Mucosa of rectum (tissue), 2 donors: ENCODE results near the gene VAMP5.

ENCODE experiments used
- H3K27ac ChIP-seq, 2 donors: one replicate each; pipeline ENCODE4 v1.7.0; 2013; ENCODE audit warnings: inconsistent platforms in 2 of 2, low read depth in 2 of 2, low read length in 2 of 2
- H3K27me3 ChIP-seq, 2 donors: one replicate each; pipeline ENCODE4 v1.7.0; 2013; ENCODE audit warnings: low read length in 2 of 2; ENCODE audit not compliant: control insufficient read depth in 2 of 2, insufficient read depth in 2 of 2
- H3K36me3 ChIP-seq, 2 donors: one replicate each; pipeline ENCODE4 v1.7.0; 2013; ENCODE audit warnings: low read length in 2 of 2; ENCODE audit not compliant: control insufficient read depth in 2 of 2, insufficient read depth in 2 of 2
- H3K4me1 ChIP-seq, 2 donors: one replicate each; pipeline ENCODE4 v1.7.0; 2013; ENCODE audit warnings: low read length in 2 of 2, mild to moderate bottlenecking in 1 of 2; ENCODE audit not compliant: control insufficient read depth in 2 of 2, insufficient read depth in 2 of 2
- H3K4me3 ChIP-seq, 2 donors: one replicate each; pipeline ENCODE4 v1.7.0; 2013; ENCODE audit warnings: low read length in 2 of 2
- H3K9ac ChIP-seq, 2 donors: one replicate each; pipeline ENCODE4 v1.7.0; 2013; ENCODE audit warnings: low read length in 2 of 2, low read depth in 1 of 2, mild to moderate bottlenecking in 1 of 2
- H3K9me3 ChIP-seq, 2 donors: one replicate each; pipeline ENCODE4 v1.7.0; 2013; ENCODE audit warnings: low read length in 2 of 2; ENCODE audit not compliant: control insufficient read depth in 2 of 2
- donor health status: healthy.
- donor health status: Normal muscosa, but diverticular disease.

Gene VAMP5

GRCh38 chr2:85623991-85624390 lies 39.8 kb downstream of the VAMP5 start:
- peaks cover 39 to 65% of the 10 kb centered on the region in 2 donors for H3K36me3 ChIP-seq
- H3K9ac ChIP-seq, result no peak overlapping the region
- peaks cover 5% of the 10 kb centered on the region in 2 donors for H3K4me1 ChIP-seq
- no peak overlapping the region for H3K27ac ChIP-seq
- no peaks in the 10 kb centered on the region for H3K27me3 ChIP-seq
- no peaks in the 10 kb centered on the region for H3K9me3 ChIP-seq
- H3K4me3 ChIP-seq, result no peak overlapping the region

DNA sequence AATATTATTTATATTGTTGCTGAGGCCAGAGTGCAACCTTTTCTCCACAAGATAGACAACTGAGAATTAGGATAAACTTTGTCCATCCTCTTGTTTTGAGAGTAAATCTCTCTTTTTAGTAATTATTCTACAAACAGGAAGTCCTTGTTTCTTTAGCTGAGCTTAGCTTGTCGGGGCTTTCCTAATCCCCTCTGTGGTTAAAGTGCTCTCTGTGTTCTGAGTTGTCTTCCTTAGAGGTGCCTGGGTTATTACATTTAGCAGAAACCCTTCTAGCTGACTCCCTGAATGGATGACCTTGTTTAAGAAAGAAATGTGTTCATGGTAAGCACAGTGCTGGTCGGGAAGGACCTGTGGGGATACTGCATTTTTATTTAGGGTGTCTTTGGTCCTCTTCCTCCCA lies 44.4 kb downstream of the VAMP5 start:
- no peaks in the 10 kb centered on the region for H3K4me1 ChIP-seq
- H3K9me3 ChIP-seq, result no peaks in the 10 kb centered on the region
- no peak overlapping the region for H3K4me3 ChIP-seq
- peaks cover 61 to 66% of the 10 kb centered on the region in 2 donors for H3K36me3 ChIP-seq
- no peaks in the 10 kb centered on the region for H3K27me3 ChIP-seq
- H3K27ac ChIP-seq, result no peak overlapping the region
- no peak overlapping the region for H3K9ac ChIP-seq

DNA sequence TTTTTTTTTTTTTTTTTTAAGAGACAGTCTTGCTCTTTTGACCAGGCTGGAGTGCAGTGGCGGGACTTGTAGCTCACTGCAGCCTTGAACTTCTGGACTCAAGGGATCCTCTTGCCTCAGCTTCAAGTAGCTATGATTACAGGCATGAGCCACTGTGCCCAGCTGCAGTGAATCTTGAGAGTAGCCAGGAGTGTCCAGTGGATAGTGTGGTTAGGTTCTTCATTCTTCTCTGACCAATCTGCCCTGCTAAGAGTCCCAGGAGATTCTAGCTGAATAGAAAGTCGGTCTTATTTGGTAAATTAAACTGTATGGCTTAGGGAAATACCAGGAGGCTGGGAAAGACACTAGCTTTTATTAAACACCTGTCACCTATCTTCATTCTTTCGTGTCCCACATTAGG lies 47.1 kb downstream of the VAMP5 start:
- Histone ChIP-seq H3K36me3 (peaks cover 59 to 66% of the 10 kb centered on the region in 2 donors), H3K9ac (no peak overlapping the region), H3K27me3 (no peaks in the 10 kb centered on the region), H3K4me1 (no peaks in the 10 kb centered on the region), H3K9me3 (no peaks in the 10 kb centered on the region), H3K4me3 (no peak overlapping the region), H3K27ac (no peak overlapping the region)

GRCh38 chr2:85635011-85635410 lies 50.8 kb downstream of the VAMP5 start:
- Histone ChIP-seq H3K27me3 (no peaks in the 10 kb centered on the region), H3K9me3 (no peaks in the 10 kb centered on the region), H3K27ac (no peak overlapping the region), H3K36me3 (peaks cover 65 to 80% of the 10 kb centered on the region in 2 donors), H3K4me3 (no peak overlapping the region), H3K4me1 (no peaks in the 10 kb centered on the region), H3K9ac (no peak overlapping the region)

- H3K9ac ChIP-seq, result no peak overlapping the region
- no peak overlapping the region for H3K4me3 ChIP-seq
- H3K27ac ChIP-seq, result no peak overlapping the region
- H3K9me3 ChIP-seq, result no peaks in the 10 kb centered on the region
- no peaks in the 10 kb centered on the region for H3K27me3 ChIP-seq
- peaks cover 60 to 79% of the 10 kb centered on the region in 2 donors for H3K36me3 ChIP-seq
- H3K4me1 ChIP-seq, result no peaks in the 10 kb centered on the region
These were observed 51.4 kb downstream of the VAMP5 start for GRCh38 chr2:85635636-85636035.

DNA sequence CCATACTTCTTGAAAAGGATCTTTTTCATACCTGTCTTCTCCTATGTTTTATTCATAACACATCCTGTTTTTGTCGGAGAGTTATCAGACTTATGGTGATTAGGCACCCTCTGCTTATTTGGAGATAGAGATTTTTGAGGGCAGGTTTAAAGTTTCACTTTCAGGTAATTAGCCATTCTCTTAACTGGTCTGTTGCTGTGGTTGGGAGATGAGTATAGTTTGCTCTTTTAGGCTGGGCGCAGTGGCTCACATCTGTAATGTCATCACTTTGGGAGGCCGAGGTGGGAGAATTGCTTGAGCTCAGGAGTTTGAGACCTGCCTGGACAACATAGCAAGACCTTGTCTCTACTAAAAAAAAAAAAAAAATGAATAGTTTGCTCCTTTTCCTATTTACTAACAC lies 58.5 kb downstream of the VAMP5 start:
- H3K27me3 ChIP-seq, result no peaks in the 10 kb centered on the region
- no peak overlapping the region for H3K4me3 ChIP-seq
- no peaks in the 10 kb centered on the region for H3K9me3 ChIP-seq
- no peak overlapping the region for H3K27ac ChIP-seq
- peaks cover 73 to 88% of the 10 kb centered on the region in 2 donors for H3K36me3 ChIP-seq
- H3K9ac ChIP-seq, result no peak overlapping the region
- no peaks in the 10 kb centered on the region for H3K4me1 ChIP-seq
